ENCODE measurements around the gene ALDH2. TPM values are rescaled to one million over a fixed set of nuclear protein-coding genes. Genes with fewer than 3 reads are reported as not detected.

The ALDH2 gene
- total RNA-seq, 1 donor from 2014 or later: 75.3 TPM

DNA sequence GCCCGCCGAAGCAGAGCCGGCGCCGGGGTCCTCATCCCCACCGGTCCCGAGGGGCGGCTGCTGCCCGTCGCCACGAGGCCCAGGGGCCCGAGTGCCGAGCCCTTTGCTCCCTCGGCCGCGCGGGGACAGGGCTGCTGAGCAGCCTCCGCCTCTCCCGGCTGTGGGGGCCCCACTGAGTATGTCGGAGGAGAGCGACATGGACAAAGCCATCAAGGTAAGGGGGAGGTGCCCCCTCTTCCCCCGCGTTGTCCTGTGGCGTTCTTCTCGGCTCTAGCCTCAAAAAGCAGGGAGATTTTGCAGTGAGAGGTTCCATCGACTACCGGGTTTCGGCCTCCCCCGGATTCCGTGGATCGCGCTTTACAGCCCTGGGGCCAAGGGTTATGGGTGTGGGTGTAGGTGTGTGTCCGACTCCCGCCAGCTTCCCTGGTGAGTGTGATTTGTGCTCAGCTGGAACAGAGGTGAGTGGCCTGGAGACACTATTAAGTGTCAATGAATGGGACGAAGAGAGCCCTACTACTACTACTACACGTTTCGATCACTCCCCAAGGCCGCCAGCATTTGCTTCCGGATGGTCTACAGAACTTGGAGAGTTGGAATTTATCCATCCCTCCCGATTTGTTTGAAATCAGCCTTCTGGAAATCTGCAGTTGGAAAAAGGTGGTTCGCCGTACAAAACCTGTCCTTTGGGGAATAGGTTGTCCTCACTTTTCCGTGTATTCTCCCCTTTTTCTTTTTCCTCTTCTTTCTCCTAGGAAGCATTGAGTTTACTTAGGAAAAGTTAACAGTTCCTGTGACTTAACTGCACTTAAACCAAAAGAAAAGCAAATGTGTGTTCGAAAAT, 76.0 kb downstream of the ALDH2 start:
- intact Hi-C loops (cut with DNase I): no loop called here
- ATAC-seq (no peak), DNase-seq (ENCODE audit: low spot score) (no peak)

DNA sequence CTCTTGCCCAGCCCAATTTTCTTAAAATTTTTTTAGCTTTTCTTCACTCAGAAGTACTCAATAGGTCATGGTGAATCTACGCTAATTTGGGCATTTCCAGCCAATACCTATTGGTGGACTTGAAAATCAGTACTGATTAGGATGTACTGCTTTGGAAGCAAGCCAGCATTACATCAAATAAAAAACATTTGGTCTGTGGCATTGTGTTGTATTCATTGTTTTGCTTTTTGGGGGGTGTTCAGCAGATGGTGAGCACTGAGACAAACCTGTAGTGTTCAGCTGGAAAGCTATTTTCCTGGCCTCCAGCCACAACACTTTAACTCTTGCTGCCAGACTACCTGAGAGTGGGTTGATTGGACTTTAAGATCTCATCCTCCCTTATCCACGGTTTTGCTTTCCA, 79.3 kb downstream of the ALDH2 start:
- no peak for DNase-seq (ENCODE audit: low spot score)
- intact Hi-C loops (cut with DNase I): no loop called here
- no peak for ATAC-seq

DNA sequence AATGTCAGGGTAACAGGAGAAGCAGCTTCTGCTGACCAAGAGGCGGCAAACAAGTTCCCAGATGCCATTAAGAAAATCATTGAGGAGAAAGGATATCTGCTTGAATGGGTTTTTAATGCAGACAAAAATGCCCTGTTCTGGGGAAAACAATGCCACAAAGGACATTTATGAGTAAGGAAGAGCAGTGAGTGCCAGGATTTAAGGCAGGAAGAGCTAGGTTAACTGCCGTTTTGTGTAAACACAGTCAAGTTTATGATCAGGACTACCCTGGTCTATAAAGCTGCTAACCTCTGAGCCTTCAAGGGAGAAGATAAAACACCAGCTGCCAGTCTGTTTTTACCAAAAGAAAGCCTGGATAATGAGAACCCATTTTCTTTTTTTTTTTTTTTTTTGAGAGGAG, 83.8 kb downstream of the ALDH2 start:
- intact Hi-C loops (cut with DNase I): no loop called here
- ATAC-seq: no peak
- no peak for DNase-seq (ENCODE audit: low spot score)

DNA sequence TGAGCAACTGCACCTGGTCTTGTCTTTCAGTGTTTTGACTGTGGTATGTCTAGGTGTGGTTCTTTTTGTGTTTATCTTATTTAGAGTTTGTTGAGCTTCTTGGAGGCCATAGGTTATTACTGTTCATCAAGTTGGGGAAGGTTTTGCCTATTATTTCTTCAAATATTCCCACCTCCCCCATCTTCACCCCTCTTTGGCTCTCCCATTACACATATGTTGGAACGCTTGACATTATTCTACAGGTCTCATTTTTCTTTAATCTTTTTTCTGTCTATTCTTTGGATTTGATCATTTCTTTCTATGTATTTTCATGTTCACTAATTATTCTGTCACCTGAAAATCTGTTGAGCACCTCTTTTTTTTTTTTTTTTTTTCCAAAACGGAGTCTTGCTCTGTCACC, 91.5 kb downstream of the ALDH2 start:
- intact Hi-C loops (cut with DNase I): no loop called here
- DNase-seq (ENCODE audit: low spot score) (no peak), ATAC-seq (no peak)

DNA sequence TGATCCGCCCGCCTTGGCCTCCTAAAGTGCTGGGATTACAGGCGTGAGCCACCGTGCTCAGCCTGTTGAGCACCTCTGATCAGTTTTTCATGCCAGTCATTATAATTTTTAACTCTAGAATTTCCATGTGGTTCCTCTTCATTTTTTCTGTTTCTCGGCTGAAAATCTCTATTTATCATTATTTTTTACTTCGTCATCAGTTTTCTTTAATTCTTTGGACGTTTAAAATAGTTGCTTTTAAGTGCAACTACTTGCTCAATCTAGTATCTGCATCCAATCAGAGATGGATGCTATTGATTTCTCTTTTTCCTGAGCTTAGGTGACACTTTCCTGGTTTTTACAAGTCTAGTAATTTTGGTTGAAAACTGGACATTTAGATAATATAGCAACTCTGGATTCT, 92.0 kb downstream of the ALDH2 start:
- no peak for ATAC-seq
- no peak for DNase-seq (ENCODE audit: low spot score)

DNA sequence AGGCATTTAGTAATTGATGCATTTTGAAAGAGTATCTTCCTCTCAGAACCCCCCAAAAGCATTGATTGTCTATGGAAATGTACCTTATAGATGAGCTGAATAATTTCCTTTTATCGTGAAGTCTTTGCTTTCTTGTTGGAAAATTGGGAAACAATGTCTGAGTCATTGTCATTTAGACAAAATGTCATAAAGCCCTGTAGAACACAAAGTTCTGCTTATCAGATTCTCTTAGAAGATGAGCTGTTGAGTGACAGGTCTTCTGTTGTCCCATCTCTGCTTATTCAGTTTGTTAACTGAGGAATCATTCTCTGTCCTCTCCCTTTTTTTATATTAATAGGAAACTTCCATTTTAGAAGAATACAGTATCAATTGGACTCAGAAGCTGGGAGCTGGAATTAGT, 98.2 kb downstream of the ALDH2 start:
- intact Hi-C loops (cut with DNase I): no loop called here
- no peak for ATAC-seq
- no peak for DNase-seq (ENCODE audit: low spot score)

More for the DNA sequence above, 92.0 kb downstream of the ALDH2 start:
- intact Hi-C loops (cut with DNase I): no loop called here

Small RNAs within 50 kb of the gene (microRNA-seq; reads per million reads assigned to microRNA genes)
- gene MIR6761: 1.1 reads per million

Other genes with a start within 250 kb of the ALDH2 start
- gene ATXN2, start 167.6 kb upstream of the ALDH2 start, total RNA-seq: 105 TPM
- 19.7 TPM for gene BRAP, start 81.0 kb upstream of the ALDH2 start, total RNA-seq
- 26.3 TPM for gene ACAD10, start 80.9 kb upstream of the ALDH2 start, total RNA-seq
- 50.5 TPM for gene MAPKAPK5, start 75.3 kb downstream of the ALDH2 start, total RNA-seq
- gene TMEM116, start 246.2 kb downstream of the ALDH2 start, total RNA-seq: 17.7 TPM
- gene ERP29, start 246.5 kb downstream of the ALDH2 start, total RNA-seq: 51.4 TPM

Measured in sciatic nerve (tissue), 2 donors.